BJ (cell line): ENCODE data around the gene MSX2. TPM values are rescaled to one million over a fixed set of nuclear protein-coding genes. Genes with fewer than 3 reads are reported as not detected.

Experiments used
- CTCF ChIA-PET: fragments of 350-600 bp; formaldehyde crosslinking; extraction: SDS; loops from one replicate; lab custom pipeline; 2021; ENCODE audit warnings: antibody characterized with exemption, inconsistent platforms; lab: Yijun Ruan, JAX
- POLR2A ChIA-PET: fragments of 300-600 bp; sonication (Branson Sonifier 250); formaldehyde crosslinking; extraction: SDS; loops from one replicate; lab custom pipeline; 2021; ENCODE audit warnings: antibody characterized with exemption; lab: Charles Lee
- DNase-seq: peaks from one replicate; pipeline ENCODE4 v3.0.0-alpha.2; 2011; ENCODE audit warnings: low read depth
- H3K27me3 ChIP-seq: 2 replicates; pipeline ENCODE4 v1.6.0; 2011; ENCODE audit warnings: low read length; ENCODE audit not compliant: control insufficient read depth, insufficient read depth
- H3K36me3 ChIP-seq: 2 replicates; pipeline ENCODE4 v1.5.1; 2011; ENCODE audit warnings: low read length; ENCODE audit not compliant: control insufficient read depth, insufficient read depth
- H3K4me3 ChIP-seq: 2 replicates; pipeline ENCODE4 v1.5.1; 2011; ENCODE audit warnings: low read depth, mild to moderate bottlenecking, control low read depth, low read length
- CTCF ChIP-seq: IDR thresholded peaks from 2 replicates; pipeline ENCODE4 v1.5.1; 2011; ENCODE audit warnings: low read depth, mild to moderate bottlenecking, control low read depth, inconsistent platforms, low read length, moderate library complexity; ENCODE audit not compliant: insufficient read depth
- polyA plus RNA-seq: library from polyadenylated mRNA; depleted of rRNA; stranded (reverse); fragments of >200 nt; gene quantifications from 2 replicates; pipeline ENCODE4 v1.2.3, GENCODE V29; 2011

The MSX2 gene
- polyA plus RNA-seq, 1 experiment, result 2.1 TPM

- DNase-seq, result no peak
- Histone ChIP-seq H3K4me3 (no peak overlapping the region), H3K27me3 (peaks cover 23% of the 10 kb centered on the region), H3K36me3 (no peaks in the 10 kb centered on the region)
- ChIA-PET CTCF (interaction anchor here (1.7 kb wide), 1 partner anchor 402 kb away, joined by 5 read pairs; no protein-coding TSS in a partner anchor), POLR2A (interaction anchor here (0.6 kb wide), 1 partner anchor 9 kb away, joined by 3 read pairs; no protein-coding TSS in a partner anchor)
- no peak for TF ChIP-seq CTCF
These were observed 5.3 kb upstream of the MSX2 start for GRCh38 chr5:174718880-174719610.

DNA sequence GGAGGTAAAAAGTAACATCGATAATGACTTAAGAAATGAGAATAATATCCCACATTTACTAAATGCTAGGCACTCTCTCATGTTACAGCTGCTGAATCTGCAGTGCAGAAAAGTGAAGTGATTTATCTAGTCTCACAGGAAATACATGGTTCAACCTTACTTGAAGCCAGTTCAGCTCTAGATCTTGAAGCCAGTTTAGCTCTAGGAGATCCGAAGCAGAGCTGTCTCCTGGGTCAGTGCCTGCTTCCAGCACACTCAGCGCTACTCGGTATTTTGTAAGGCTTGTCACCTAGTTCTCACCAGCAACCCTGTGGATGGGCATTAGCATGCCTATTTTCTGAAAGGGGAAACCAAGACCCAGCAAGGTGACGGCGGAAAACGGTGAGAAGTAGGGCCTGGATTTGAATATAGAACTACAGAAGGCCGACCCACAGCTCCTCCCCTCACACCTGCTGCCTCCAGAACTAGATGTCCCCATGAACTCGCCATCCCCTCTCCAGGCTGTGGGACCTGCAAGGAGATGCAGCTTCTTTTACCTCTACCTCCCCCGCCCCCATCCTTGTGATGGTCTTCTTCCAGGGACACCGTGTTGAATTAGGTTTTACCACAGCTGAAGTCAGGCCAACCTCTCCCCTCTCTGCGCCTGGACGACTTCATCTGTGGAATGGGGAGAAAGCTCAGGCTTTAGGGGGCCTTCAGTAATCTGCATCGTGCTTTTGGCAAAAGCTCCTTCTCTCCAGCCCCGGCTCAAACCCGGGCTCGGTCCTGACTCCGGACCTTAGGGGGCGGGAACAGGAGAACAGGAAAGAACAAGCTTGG lies 4.4 kb upstream of the MSX2 start:
- ChIA-PET POLR2A (interaction anchor here (0.6 kb wide), 1 partner anchor 8 kb away, joined by 3 read pairs; no protein-coding TSS in a partner anchor), CTCF (interaction anchor here (1.7 kb wide), 1 partner anchor 403 kb away, joined by 5 read pairs; no protein-coding TSS in a partner anchor)
- no peak for TF ChIP-seq CTCF
- Histone ChIP-seq H3K4me3 (no peak overlapping the region), H3K27me3 (peaks cover 23% of the 10 kb centered on the region), H3K36me3 (no peaks in the 10 kb centered on the region)
- DNase-seq, result no peak

GRCh38 chr5:174720612-174721529 lies 3.5 kb upstream of the MSX2 start:
- CTCF ChIA-PET, result interaction anchor here (1.7 kb wide), 1 partner anchor 404 kb away, joined by 5 read pairs; no protein-coding TSS in a partner anchor
- no peak overlapping the region for H3K4me3 ChIP-seq
- no peaks in the 10 kb centered on the region for H3K36me3 ChIP-seq
- H3K27me3 ChIP-seq, result peaks cover 23% of the 10 kb centered on the region
- POLR2A ChIA-PET, result no interaction called here
- no peak for TF ChIP-seq CTCF
- DNase-seq, result no peak

GRCh38 chr5:174721530-174722432 lies 2.6 kb upstream of the MSX2 start:
- ChIA-PET CTCF (interaction anchor here (1.7 kb wide), 1 partner anchor 302 kb away, joined by 3 read pairs; no protein-coding TSS in a partner anchor), POLR2A (no interaction called here)
- no peak for DNase-seq
- H3K4me3 ChIP-seq, result no peak overlapping the region
- peaks cover 23% of the 10 kb centered on the region for H3K27me3 ChIP-seq
- no peak for TF ChIP-seq CTCF
- H3K36me3 ChIP-seq, result no peaks in the 10 kb centered on the region
